ENCODE results near the gene MAPK12. TPM values are rescaled to one million over a fixed set of nuclear protein-coding genes. Genes with fewer than 3 reads are reported as not detected.

MAPK12 gene
- total and polyA plus RNA-seq, 9 of the 15 experiments (the other 6 are each of a cell fraction or from before 2014, with no cell fraction given): 0.79 to 71.5 (median 32.8) TPM

DNA sequence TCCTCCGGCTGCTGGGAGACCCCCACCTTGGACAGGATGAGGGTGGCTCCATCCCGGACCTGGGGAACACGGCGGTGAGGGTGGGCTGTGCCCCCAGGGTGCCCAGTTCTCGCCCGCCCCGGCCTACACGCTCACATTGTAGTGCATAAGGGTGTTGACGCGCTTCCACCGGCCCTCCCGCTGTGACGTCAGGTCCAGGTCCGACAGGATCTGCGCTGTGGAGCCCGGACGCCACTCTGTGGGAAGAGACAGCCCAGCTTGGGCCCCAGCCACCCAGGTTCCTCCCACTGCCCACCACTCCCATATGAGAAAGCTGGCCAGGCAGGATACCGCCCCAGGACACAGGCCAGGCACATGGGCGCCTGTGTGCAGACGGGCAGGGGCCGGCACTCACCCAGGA lies 17.0 kb upstream of the MAPK12 start:
- WGBS (ENCODE audit: insufficient coverage, low coverage, missing lambda C conversion rate): 98% methylated on average over 13 of the region's 21 CpGs
- no peaks in the 10 kb centered on the region for H4K20me1 ChIP-seq (replicated peaks; ENCODE audit: control insufficient read depth, insufficient read depth, low read length)
- FAIRE-seq: no peak
- H3K27ac ChIP-seq (ENCODE audit: extremely low read depth, low read depth, low read length): no peak overlapping the region
- no peaks in the 10 kb centered on the region for H3K9me3 ChIP-seq (replicated peaks; ENCODE audit: control insufficient read depth, insufficient read depth, low read depth, low read length)
- TF ChIP-seq ZSCAN32 (CRISPR knock-in tag; IDR thresholded peaks at IDR 0.05) (no peak), JUN (IDR thresholded peaks at IDR 0.05; ENCODE audit: borderline replicate concordance, low read depth, low read length) (no peak), JUN (CRISPR knock-in tag; IDR thresholded peaks at IDR 0.05; ENCODE audit: borderline replicate concordance) (no peak), BACH1 (tag; IDR thresholded peaks at IDR 0.05) (no peak)
- no peak for DNase-seq (ENCODE audit: extremely low read depth in 1 of 4, low spot score in 3 of 4)
- no peaks in the 10 kb centered on the region for H3K27me3 ChIP-seq (ENCODE audit: control insufficient read depth in 2 of 2, insufficient read depth in 2 of 2, low read length in 2 of 2)
- no peaks in the 10 kb centered on the region for H3K9me1 ChIP-seq (ENCODE audit: control insufficient read depth, insufficient read depth, low read length)
- no peak for ATAC-seq
- ChIA-PET CTCF (ENCODE audit: low intra/inter-chr PET ratio) (no interaction called here), POLR2A (no interaction called here)
- in situ Hi-C loops (cut with MboI) (no loop called here), intact Hi-C loops (cut with micrococcal nuclease) (no loop called here)
- H3K36me3 ChIP-seq (ENCODE audit: control insufficient read depth, insufficient read depth, low read length): peaks cover 51% of the 10 kb centered on the region; the same call in 1 of the 3 replicates
- H3K4me3 ChIP-seq: no peak overlapping the region
- no peak overlapping the region for H3K9ac ChIP-seq (ENCODE audit: insufficient read depth in 1 of 2, low read depth in 2 of 2, low read length in 2 of 2)
- H3K79me2 ChIP-seq (ENCODE audit: control insufficient read depth, insufficient read depth, low read length): no peaks in the 10 kb centered on the region
- H2AFZ ChIP-seq (ENCODE audit: low read depth, low read length): no peak overlapping the region
- H3K4me1 ChIP-seq (replicated peaks in 1 of 2; ENCODE audit: control insufficient read depth in 2 of 2, insufficient read depth in 2 of 2, low read length in 2 of 2): peaks cover 0 to 24% of the 10 kb centered on the region in 2 experiments; a peak in 3 of 5 replicates
- no peak overlapping the region for H3K4me2 ChIP-seq (ENCODE audit: insufficient read depth, low read length)
- no TSS peak for BruUV-seq (replicated peaks)

DNA sequence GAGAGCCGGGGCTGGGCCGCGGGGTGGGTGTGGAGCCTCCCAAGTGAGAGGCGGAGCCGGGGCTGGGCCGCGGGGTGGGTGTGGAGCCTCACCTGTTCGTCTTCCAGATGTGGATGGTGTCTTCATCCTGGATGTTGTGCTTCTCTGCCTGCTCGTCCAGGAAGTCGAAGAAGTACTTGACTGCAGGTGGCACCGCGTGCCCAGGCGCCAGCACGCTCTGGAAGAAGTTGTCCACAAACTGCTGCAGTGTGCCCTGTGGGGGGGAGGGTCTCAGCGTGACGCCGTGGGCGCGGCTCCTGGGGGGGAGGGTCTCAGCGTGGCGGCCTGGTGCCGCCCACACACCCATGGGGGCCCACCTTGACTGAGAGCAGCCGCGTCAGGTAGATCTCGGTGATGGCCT lies 16.3 kb upstream of the MAPK12 start:
- Histone ChIP-seq H3K4me1 (replicated peaks in 1 of 2; ENCODE audit: control insufficient read depth in 2 of 2, insufficient read depth in 2 of 2, low read length in 2 of 2) (peaks cover 0 to 25% of the 10 kb centered on the region in 2 experiments; a peak in 3 of 5 replicates), H3K36me3 (ENCODE audit: control insufficient read depth, insufficient read depth, low read length) (peaks cover 49% of the 10 kb centered on the region; the same call in 1 of the 3 replicates), H3K79me2 (ENCODE audit: control insufficient read depth, insufficient read depth, low read length) (no peaks in the 10 kb centered on the region), H3K4me2 (ENCODE audit: insufficient read depth, low read length) (no peak overlapping the region), H4K20me1 (replicated peaks; ENCODE audit: control insufficient read depth, insufficient read depth, low read length) (no peaks in the 10 kb centered on the region), H3K9ac (ENCODE audit: insufficient read depth in 1 of 2, low read depth in 2 of 2, low read length in 2 of 2) (no peak overlapping the region), H3K27me3 (ENCODE audit: control insufficient read depth in 2 of 2, insufficient read depth in 2 of 2, low read length in 2 of 2) (no peaks in the 10 kb centered on the region), H3K9me1 (ENCODE audit: control insufficient read depth, insufficient read depth, low read length) (no peaks in the 10 kb centered on the region), H3K4me3 (no peak overlapping the region), H2AFZ (ENCODE audit: low read depth, low read length) (no peak overlapping the region), H3K27ac (ENCODE audit: extremely low read depth, low read depth, low read length) (no peak overlapping the region), H3K9me3 (replicated peaks; ENCODE audit: control insufficient read depth, insufficient read depth, low read depth, low read length) (no peaks in the 10 kb centered on the region)
- intact Hi-C loops (cut with micrococcal nuclease): no loop called here
- FAIRE-seq: no peak
- no peak for ATAC-seq
- CTCF ChIA-PET (ENCODE audit: low intra/inter-chr PET ratio): no interaction called here
- in situ Hi-C loops (cut with MboI): no loop called here
- POLR2A ChIA-PET: no interaction called here
- no CpG with 5 or more reads among the region's 25 CpGs for WGBS (ENCODE audit: insufficient coverage, low coverage, missing lambda C conversion rate)
- BruUV-seq (replicated peaks): no TSS peak
- no peak for DNase-seq (ENCODE audit: extremely low read depth in 1 of 4, low spot score in 3 of 4)
- TF ChIP-seq ZNF134 (CRISPR knock-in tag; conservative IDR thresholded peaks at IDR 0.05): no peak
- TF ChIP-seq, protein P1, sequence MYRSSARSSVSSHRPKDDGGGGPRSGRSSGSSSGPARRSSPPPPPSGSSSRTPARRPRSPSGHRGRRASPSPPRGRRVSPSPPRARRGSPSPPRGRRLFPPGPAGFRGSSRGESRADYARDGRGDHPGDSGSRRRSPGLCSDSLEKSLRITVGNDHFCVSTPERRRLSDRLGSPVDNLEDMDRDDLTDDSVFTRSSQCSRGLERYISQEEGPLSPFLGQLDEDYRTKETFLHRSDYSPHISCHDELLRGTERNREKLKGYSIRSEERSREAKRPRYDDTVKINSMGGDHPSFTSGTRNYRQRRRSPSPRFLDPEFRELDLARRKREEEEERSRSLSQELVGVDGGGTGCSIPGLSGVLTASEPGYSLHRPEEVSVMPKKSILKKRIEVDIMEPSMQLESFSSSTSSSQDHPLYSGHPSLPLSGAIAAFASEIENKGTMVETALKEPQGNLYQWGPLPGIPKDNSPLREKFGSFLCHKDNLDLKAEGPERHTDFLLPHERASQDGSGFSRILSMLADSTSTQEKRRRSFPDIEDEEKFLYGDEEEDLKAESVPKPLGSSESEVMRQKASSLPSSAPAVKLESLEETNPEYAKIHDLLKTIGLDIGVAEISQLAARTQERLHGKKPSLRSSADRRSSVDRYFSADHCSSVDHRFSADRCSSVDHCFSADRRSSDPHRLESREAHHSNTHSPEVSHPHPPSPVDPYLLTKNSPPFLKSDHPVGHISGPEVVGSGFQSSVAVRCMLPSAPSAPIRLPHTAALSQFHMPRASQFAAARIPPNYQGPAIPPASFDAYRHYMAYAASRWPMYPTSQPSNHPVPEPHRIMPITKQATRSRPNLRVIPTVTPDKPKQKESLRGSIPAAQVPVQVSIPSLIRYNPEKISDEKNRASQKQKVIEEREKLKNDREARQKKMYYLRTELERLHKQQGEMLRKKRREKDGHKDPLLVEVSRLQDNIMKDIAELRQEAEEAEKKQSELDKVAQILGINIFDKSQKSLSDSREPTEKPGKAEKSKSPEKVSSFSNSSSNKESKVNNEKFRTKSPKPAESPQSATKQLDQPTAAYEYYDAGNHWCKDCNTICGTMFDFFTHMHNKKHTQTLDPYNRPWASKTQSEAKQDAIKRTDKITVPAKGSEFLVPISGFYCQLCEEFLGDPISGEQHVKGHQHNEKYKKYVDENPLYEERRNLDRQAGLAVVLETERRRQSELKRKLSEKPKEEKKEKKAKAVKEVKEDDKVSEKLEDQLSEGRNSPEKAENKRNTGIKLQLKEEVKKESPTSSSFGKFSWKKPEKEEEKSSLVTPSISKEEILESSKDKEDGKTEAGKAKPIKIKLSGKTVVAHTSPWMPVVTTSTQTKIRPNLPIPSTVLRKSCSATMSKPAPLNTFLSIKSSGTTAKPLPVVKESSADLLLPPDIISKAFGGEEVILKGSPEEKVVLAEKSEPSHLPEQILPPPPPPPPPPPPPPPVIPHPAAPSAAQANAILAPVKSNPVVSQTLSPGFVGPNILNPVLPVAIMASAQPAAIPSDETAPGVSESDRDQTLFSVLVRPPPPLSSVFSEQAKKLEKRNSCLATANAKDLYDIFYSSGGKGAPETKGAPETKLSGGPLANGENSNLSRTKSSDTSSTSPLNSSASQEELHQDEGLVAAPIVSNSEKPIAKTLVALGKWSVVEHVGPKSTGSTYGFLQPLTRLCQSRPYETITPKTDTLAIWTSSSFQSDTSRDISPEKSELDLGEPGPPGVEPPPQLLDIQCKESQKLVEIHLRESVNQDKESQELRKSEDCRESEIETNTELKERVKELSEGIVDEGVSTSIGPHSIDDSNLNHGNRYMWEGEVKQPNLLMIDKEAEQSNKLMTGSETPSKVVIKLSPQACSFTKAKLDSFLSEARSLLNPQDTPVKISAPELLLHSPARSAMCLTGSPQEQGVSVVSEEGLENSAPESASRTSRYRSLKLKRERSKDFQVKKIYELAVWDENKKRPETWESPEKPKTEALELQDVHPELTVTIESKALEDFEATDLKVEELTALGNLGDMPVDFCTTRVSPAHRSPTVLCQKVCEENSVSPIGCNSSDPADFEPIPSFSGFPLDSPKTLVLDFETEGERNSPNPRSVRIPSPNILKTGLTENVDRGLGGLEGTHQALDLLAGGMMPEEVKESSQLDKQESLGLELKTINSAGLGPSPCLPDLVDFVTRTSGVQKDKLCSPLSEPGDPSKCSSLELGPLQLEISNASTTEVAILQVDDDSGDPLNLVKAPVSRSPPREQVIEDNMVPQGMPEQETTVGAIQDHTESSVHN (IDR thresholded peaks at IDR 0.05; ENCODE audit: borderline replicate concordance in 1 of 2, low read depth in 1 of 2): no peak
